ENCODE results near the gene GAS1. TPM values are rescaled to one million over a fixed set of nuclear protein-coding genes. Genes with fewer than 3 reads are reported as not detected.

The GAS1 gene
- total RNA-seq, 1 experiment from 2014 or later = 0.13 TPM

DNA sequence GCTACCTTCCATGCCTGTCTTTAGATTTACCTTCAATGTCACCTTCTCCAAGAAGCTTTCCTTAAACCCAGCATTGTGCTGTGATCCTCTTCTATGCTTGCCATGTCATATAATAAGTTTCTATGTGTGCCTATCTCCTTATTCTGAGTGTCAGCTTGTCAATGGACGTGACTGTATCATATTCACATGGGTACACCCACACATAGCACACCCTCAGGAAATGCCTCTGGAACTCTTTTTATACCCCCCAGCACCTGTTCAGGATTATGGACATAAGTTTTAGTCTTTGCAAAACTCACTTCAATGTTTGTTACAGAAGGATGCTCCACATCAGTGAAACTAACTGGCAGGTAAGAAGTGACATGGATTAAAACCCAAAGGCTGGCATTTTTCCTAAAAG, 7.4 kb downstream of the GAS1 start:
- CTCF ChIA-PET = no interaction called here
- Histone ChIP-seq H3K27ac (ENCODE audit: low read length) (no peak overlapping the region), H3K9me3 (ENCODE audit: control insufficient read depth, insufficient read depth, low read depth, low read length) (no peaks in the 10 kb centered on the region), H3K4me3 (ENCODE audit: low read depth in 2 of 2, low read length in 2 of 2) (no peak overlapping the region), H3K36me3 (ENCODE audit: control insufficient read depth, insufficient read depth, low read length) (no peaks in the 10 kb centered on the region), H3K27me3 (ENCODE audit: control insufficient read depth, insufficient read depth, low read length) (peaks cover 12% of the 10 kb centered on the region), H3K4me1 (ENCODE audit: control insufficient read depth, insufficient read depth, low read length) (no peaks in the 10 kb centered on the region)
- ATAC-seq (no peak), DNase-seq (ENCODE audit: low read depth, low spot score) (no peak)
- POLR2A ChIA-PET = no interaction called here
- BruUV-seq (replicated peaks) = no TSS peak
- TF ChIP-seq SIN3A (IDR thresholded peaks at IDR 0.05; ENCODE audit: borderline replicate concordance, insufficient read depth, low read depth, low read length) (no peak), TCF7L2 (IDR thresholded peaks at IDR 0.05; ENCODE audit: low read depth, low read length) (no peak), POLR2AphosphoS5 (IDR thresholded peaks at IDR 0.05; ENCODE audit: low read depth, low read length) (no peak)
- TF ChIP-seq, protein P1, sequence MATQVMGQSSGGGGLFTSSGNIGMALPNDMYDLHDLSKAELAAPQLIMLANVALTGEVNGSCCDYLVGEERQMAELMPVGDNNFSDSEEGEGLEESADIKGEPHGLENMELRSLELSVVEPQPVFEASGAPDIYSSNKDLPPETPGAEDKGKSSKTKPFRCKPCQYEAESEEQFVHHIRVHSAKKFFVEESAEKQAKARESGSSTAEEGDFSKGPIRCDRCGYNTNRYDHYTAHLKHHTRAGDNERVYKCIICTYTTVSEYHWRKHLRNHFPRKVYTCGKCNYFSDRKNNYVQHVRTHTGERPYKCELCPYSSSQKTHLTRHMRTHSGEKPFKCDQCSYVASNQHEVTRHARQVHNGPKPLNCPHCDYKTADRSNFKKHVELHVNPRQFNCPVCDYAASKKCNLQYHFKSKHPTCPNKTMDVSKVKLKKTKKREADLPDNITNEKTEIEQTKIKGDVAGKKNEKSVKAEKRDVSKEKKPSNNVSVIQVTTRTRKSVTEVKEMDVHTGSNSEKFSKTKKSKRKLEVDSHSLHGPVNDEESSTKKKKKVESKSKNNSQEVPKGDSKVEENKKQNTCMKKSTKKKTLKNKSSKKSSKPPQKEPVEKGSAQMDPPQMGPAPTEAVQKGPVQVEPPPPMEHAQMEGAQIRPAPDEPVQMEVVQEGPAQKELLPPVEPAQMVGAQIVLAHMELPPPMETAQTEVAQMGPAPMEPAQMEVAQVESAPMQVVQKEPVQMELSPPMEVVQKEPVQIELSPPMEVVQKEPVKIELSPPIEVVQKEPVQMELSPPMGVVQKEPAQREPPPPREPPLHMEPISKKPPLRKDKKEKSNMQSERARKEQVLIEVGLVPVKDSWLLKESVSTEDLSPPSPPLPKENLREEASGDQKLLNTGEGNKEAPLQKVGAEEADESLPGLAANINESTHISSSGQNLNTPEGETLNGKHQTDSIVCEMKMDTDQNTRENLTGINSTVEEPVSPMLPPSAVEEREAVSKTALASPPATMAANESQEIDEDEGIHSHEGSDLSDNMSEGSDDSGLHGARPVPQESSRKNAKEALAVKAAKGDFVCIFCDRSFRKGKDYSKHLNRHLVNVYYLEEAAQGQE (IDR thresholded peaks at IDR 0.05; ENCODE audit: insufficient read depth in 1 of 2, low read depth in 2 of 2, low read length in 1 of 2) = no peak
- TF ChIP-seq, protein P2, sequence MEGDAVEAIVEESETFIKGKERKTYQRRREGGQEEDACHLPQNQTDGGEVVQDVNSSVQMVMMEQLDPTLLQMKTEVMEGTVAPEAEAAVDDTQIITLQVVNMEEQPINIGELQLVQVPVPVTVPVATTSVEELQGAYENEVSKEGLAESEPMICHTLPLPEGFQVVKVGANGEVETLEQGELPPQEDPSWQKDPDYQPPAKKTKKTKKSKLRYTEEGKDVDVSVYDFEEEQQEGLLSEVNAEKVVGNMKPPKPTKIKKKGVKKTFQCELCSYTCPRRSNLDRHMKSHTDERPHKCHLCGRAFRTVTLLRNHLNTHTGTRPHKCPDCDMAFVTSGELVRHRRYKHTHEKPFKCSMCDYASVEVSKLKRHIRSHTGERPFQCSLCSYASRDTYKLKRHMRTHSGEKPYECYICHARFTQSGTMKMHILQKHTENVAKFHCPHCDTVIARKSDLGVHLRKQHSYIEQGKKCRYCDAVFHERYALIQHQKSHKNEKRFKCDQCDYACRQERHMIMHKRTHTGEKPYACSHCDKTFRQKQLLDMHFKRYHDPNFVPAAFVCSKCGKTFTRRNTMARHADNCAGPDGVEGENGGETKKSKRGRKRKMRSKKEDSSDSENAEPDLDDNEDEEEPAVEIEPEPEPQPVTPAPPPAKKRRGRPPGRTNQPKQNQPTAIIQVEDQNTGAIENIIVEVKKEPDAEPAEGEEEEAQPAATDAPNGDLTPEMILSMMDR (IDR thresholded peaks at IDR 0.05) = no peak
- in situ Hi-C loops (cut with HindIII; ENCODE audit: low pct_unique_long_range_greater_than_20kb, low sequenced_read_pairs) (no loop called here), intact Hi-C loops (cut with micrococcal nuclease; ENCODE audit: unreplicated experiment) (loop anchor here (10.0 kb wide), 1 partner anchor 385 kb away; no protein-coding TSS in a partner anchor)

DNA sequence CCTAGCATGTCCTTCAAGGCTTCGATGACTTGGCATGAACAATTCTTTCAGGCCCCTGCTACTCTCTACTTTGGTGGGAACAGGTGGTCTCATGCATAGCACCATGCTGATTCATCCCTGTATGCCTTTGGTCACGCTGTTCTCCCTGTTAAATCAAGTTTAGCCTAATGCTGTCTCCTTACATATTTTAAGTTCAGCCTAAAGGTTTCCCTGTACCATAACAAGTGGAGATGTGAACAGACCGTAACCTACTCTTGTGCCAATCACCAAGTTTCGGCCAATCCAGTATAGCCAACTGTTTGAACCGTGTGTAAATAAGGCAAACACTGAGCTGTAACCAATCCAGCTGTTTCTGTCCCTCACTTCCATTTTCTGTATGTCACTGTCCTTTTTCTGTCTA, 8.0 kb downstream of the GAS1 start:
- H3K36me3 ChIP-seq (ENCODE audit: control insufficient read depth, insufficient read depth, low read length) = no peaks in the 10 kb centered on the region
- no TSS peak for BruUV-seq (replicated peaks)
- DNase-seq (ENCODE audit: low read depth, low spot score) (no peak), ATAC-seq (no peak)
- POLR2A ChIA-PET = no interaction called here
- H3K27me3 ChIP-seq (ENCODE audit: control insufficient read depth, insufficient read depth, low read length) = peaks cover 9% of the 10 kb centered on the region
- intact Hi-C loops (cut with micrococcal nuclease; ENCODE audit: unreplicated experiment) = no loop called here
- no peak overlapping the region for H3K4me3 ChIP-seq (ENCODE audit: low read depth in 2 of 2, low read length in 2 of 2)
- no peak overlapping the region for H3K27ac ChIP-seq (ENCODE audit: low read length)
- H3K9me3 ChIP-seq (ENCODE audit: control insufficient read depth, insufficient read depth, low read depth, low read length) = no peaks in the 10 kb centered on the region
- in situ Hi-C loops (cut with HindIII; ENCODE audit: low pct_unique_long_range_greater_than_20kb, low sequenced_read_pairs) = no loop called here
- TF ChIP-seq, protein P1 (IDR thresholded peaks at IDR 0.05; ENCODE audit: insufficient read depth in 1 of 2, low read depth in 2 of 2, low read length in 1 of 2) = no peak
- TF ChIP-seq SIN3A (IDR thresholded peaks at IDR 0.05; ENCODE audit: borderline replicate concordance, insufficient read depth, low read depth, low read length) (no peak), POLR2AphosphoS5 (IDR thresholded peaks at IDR 0.05; ENCODE audit: low read depth, low read length) (no peak), TCF7L2 (IDR thresholded peaks at IDR 0.05; ENCODE audit: low read depth, low read length) (no peak)
- TF ChIP-seq, protein P2 (IDR thresholded peaks at IDR 0.05) = no peak
- no peaks in the 10 kb centered on the region for H3K4me1 ChIP-seq (ENCODE audit: control insufficient read depth, insufficient read depth, low read length)
- CTCF ChIA-PET = no interaction called here
